ENCODE measurements around the gene GRM4. TPM values are rescaled to one million over a fixed set of nuclear protein-coding genes. Genes with fewer than 3 reads are reported as not detected.

GRM4 gene
- total RNA-seq, 1 experiment from 2014 or later: 5.6 TPM

GRCh38 chr6:34110610-34111009, 35.3 kb downstream of the GRM4 start:
- H3K56ac ChIP-seq (ENCODE audit: insufficient read length, low read depth, low read length): no peak overlapping the region
- no peaks in the 10 kb centered on the region for H3K79me2 ChIP-seq (ENCODE audit: insufficient read depth, low read length)
- H3K27ac Mint-ChIP-seq: no peak overlapping the region; a peak in 1 of 7 replicates
- 0 out of 2 replicates have a peak, but pooled peaks cover 5% of the 10 kb centered on the region for H3K27me3 Mint-ChIP-seq (ENCODE audit: low read depth)
- H3K27me3 ChIP-seq (ENCODE audit: insufficient read depth, low read length): no peaks in the 10 kb centered on the region
- H4K20me1 ChIP-seq (ENCODE audit: control insufficient read depth, insufficient read depth, insufficient read length): peaks cover 6% of the 10 kb centered on the region
- no peak overlapping the region for H4K91ac ChIP-seq (ENCODE audit: insufficient read length, low read depth, low read length)
- DNase-seq: no peak
- no peak overlapping the region for H3K4me2 ChIP-seq (ENCODE audit: insufficient read depth, insufficient read length, low read length)
- H2BK5ac ChIP-seq (ENCODE audit: insufficient read length, low read length): no peak overlapping the region
- H3K9me3 ChIP-seq (ENCODE audit: control insufficient read depth, low read depth, low read length): no peaks in the 10 kb centered on the region
- no peaks in the 10 kb centered on the region for H3K79me1 ChIP-seq (ENCODE audit: insufficient read depth, low read depth, low read length, poor library complexity, severe bottlenecking)
- no peak overlapping the region for H3K23ac ChIP-seq (ENCODE audit: insufficient read length, low read depth, low read length)
- no peak overlapping the region for H2AFZ ChIP-seq (ENCODE audit: low read length)
- no peak for TF ChIP-seq CTCF (conservative IDR thresholded peaks at IDR 0.05)
- H3K23me2 ChIP-seq (ENCODE audit: insufficient read length, low read depth, low read length, poor library complexity, severe bottlenecking): no peaks in the 10 kb centered on the region
- no peak overlapping the region for H3K4ac ChIP-seq (ENCODE audit: low read depth, low read length)
- no peaks in the 10 kb centered on the region for H3K36me3 Mint-ChIP-seq (ENCODE audit: insufficient read depth in 1 of 3, low read depth in 3 of 3)
- no peak overlapping the region for H2BK120ac ChIP-seq (ENCODE audit: low read depth, low read length, poor library complexity, severe bottlenecking)
- no peaks in the 10 kb centered on the region for H3K4me1 ChIP-seq (ENCODE audit: insufficient read depth, low read length)
- H3K14ac ChIP-seq (ENCODE audit: insufficient read depth, low read length): no peak overlapping the region
- H3K9me3 Mint-ChIP-seq: peaks cover 0 to 2% of the 10 kb centered on the region in 2 experiments; a peak in 3 of 5 replicates
- no peak overlapping the region for H2BK20ac ChIP-seq (ENCODE audit: low read depth, low read length, poor library complexity, severe bottlenecking)
- no CpG with 5 or more reads among the region's 6 CpGs for WGBS (ENCODE audit: extremely low coverage, insufficient read length, low lambda C conversion rate)
- H2BK12ac ChIP-seq (ENCODE audit: insufficient read length, low read depth, low read length): no peak overlapping the region
- no peak overlapping the region for H2AK5ac ChIP-seq (ENCODE audit: insufficient read length, low read length)
- H3K9ac ChIP-seq (ENCODE audit: extremely low read depth, insufficient read length, low read length): no peak overlapping the region
- H4K8ac ChIP-seq (replicated peaks; ENCODE audit: insufficient read length, low read depth, low read length): no peak overlapping the region
- no peak overlapping the region for H3T11ph ChIP-seq (ENCODE audit: low read length)
- H3K4me3 Mint-ChIP-seq: no peak overlapping the region
- peaks cover 0 to 5% of the 10 kb centered on the region in 2 experiments; a peak in 3 of 4 replicates for H3K4me1 Mint-ChIP-seq
- H4K5ac ChIP-seq (ENCODE audit: insufficient read length, low read depth, low read length): no peak overlapping the region
- no peak overlapping the region for H3K18ac ChIP-seq (ENCODE audit: insufficient read length, low read depth, low read length)
- no peak overlapping the region for H3K27ac ChIP-seq (ENCODE audit: insufficient read length, low read depth, low read length)
- H2BK15ac ChIP-seq (ENCODE audit: low read depth, low read length): no peak overlapping the region

All from H9 (cell line).